VCaP (cell line): ENCODE data around the gene AGMAT.

Experiments used
- H3K27ac ChIP-seq: fragments of 450-650 bp; 2 replicates; pipeline ENCODE4 v1.5.1; 2017
- CTCF ChIP-seq: fragments of 450-650 bp; conservative IDR thresholded peaks from 2 replicates; pipeline ENCODE4 v1.5.1; 2017; ENCODE audit warnings: mild to moderate bottlenecking, moderate library complexity

Gene AGMAT

DNA sequence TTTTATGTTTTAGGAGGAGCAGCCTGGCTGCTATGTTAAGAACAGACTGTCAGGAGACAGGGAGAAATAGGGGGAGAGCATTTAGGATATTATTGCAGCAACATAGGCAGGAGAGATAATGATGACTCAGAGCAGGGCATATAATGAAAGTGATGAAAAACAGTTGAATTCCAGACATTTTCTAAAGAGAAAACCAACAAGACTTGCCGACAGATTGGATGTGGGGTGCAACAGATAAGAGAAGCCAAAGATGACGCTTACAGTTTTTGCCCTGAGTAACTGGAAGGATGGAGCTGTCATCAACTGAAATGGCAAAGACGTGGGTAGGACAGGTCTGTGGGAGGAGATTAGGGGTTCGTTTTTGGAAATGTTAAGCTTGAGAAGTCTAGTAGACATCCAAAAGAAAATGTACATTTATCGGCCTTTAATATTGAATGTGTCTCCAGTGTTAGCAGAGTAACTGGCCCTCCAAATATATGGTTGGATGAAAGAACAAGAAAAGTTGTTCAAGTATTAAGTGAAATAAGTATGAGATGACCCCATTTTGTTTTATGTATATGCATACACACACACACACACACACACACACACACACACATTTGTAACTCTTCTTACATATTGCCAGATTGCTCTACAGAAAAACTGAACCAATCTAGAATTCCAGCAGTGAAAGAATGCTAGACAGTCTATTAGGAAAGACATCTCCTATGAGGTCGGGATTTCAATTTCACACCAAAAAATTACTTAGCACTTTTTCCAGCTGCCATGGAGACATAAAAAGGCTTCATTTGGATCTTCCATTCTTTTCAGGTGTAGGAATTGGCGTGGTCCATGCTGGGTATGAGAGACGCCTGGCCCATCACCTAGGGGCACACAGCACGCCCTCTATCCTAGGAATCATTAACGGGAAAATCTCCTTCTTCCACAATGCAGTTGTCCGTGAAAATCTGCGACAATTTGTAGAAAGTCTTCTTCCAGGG is 41.0 kb downstream of the AGMAT start:
- H3K27ac ChIP-seq, result no peak overlapping the region
- no peak for TF ChIP-seq CTCF

GRCh38 chr1:15543251-15543588 is 41.6 kb downstream of the AGMAT start:
- H3K27ac ChIP-seq, result no peak overlapping the region
- no peak for TF ChIP-seq CTCF

DNA sequence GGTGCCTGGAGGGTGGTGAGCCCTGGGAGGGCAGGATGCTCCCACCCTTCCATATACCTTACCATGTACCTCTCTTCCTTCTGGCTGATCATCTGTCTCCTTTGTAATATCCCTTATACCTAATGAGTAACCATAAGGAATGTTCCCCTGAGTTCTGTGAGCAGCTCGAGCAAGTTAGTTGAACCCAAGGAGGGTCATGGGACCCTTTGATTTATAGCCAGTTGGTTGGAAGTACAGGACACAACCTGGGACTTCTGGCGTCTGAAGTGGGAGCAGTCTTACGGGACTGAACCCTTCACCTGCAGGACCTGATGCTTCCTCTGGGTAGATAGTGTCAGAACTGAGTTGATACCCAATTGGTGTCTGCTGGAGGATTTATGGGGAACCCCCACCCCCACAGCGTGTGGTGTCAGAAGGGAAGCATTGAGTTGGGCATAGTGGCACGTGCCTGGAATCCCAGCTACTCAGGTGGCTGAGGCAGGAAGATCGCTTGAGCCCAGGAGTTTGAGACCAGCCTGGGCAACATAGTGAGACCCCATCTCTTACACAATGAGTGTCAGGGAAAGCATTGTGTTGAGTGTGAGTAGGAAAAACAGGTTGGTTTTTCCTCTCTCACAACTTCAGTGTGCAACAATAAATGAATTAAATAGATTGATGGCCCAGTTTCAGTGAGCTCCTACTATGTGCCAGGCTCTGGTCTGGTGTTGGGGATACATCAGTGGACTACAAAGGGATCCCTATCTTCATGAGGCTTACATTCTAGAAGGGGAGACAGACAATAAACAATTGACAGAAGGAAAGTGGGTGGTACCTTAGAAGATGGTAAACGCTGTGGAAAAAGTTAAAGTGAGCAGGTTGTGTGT is 42.2 kb downstream of the AGMAT start:
- H3K27ac ChIP-seq, result no peak overlapping the region
- no peak for TF ChIP-seq CTCF

GRCh38 chr1:15541231-15541792 is 43.5 kb downstream of the AGMAT start:
- no peak overlapping the region for H3K27ac ChIP-seq
- TF ChIP-seq CTCF, result no peak

- TF ChIP-seq CTCF, result no peak
- no peak overlapping the region for H3K27ac ChIP-seq
Observed at GRCh38 chr1:15540186-15540585, 44.7 kb downstream of the AGMAT start.

- no peak for TF ChIP-seq CTCF
- peak overlapping the region; percentile 66 for H3K27ac ChIP-seq
Observed at GRCh38 chr1:15538771-15539170, 46.1 kb downstream of the AGMAT start.

DNA sequence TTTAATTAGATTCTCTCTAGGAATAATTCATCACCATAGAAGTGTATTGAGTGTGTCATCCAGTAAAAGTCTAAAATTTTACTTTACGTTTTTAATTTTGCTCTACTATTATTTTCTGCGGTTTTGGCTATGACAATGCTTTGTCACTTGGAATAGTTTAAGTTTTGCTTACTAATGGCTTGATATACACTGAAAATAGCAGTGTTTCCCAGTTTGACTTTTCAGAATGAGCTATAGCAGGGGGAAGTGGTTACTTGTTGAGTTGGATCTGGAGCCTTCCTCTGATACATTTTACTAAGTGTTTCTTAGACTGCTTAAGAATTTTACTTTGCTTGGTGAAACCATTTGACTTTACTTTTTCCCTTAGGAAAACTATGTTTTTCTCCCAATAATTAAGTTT is 53.2 kb downstream of the AGMAT start:
- TF ChIP-seq CTCF, result no peak
- no peak overlapping the region for H3K27ac ChIP-seq
